ENCODE data around the gene PRR20D.
"Not testable (repeated sequence)": the region's sequence is repeated elsewhere in the genome, so short reads cannot be mapped to it uniquely, and the experiment has no call there.

DNA sequence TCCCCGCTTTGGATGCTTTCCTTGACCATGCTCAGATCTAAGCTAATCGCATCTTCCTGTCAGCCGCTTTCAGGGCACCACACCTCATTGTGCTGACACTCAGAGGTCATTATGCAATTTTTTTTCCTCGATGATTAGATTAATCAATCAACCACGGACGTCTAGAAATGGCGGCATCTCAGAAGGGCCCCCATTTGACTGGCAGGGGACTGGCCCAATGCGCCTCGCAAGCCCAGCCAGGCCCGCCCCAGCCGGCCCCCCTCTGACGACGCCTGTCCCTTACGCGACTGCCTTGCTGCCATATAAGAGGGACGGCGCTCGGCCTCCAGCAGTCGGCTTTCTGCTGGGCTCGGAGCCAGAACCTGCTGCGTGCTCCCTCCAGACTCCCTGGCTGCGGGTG lies 13.2 kb upstream of the PRR20D start, which contains the start of gene PRR20B:
- not testable (repeated sequence) for TF ChIP-seq POLR2A, EP300 (IDR thresholded peaks at IDR 0.05)
- TF ChIP-seq, protein P1, sequence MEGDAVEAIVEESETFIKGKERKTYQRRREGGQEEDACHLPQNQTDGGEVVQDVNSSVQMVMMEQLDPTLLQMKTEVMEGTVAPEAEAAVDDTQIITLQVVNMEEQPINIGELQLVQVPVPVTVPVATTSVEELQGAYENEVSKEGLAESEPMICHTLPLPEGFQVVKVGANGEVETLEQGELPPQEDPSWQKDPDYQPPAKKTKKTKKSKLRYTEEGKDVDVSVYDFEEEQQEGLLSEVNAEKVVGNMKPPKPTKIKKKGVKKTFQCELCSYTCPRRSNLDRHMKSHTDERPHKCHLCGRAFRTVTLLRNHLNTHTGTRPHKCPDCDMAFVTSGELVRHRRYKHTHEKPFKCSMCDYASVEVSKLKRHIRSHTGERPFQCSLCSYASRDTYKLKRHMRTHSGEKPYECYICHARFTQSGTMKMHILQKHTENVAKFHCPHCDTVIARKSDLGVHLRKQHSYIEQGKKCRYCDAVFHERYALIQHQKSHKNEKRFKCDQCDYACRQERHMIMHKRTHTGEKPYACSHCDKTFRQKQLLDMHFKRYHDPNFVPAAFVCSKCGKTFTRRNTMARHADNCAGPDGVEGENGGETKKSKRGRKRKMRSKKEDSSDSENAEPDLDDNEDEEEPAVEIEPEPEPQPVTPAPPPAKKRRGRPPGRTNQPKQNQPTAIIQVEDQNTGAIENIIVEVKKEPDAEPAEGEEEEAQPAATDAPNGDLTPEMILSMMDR (IDR thresholded peaks at IDR 0.05): not testable (repeated sequence)
